Stomach (tissue), 9 donors: Measurements from ENCODE around the gene C16orf46. TPM values are rescaled to one million over a fixed set of nuclear protein-coding genes. Genes with fewer than 3 reads are reported as not detected.
"Not testable (repeated sequence)": the region's sequence is repeated elsewhere in the genome, so short reads cannot be mapped to it uniquely, and the experiment has no call there.

Experiments
- DNase-seq, 2 donors: peaks; one replicate each; pipeline versions ENCODE4 v3.0.0 to v3.0.0-alpha.2; 2013 to 2019
- H3K27ac ChIP-seq, 5 donors: fragments of 200-600 bp in 4 of 5; sonication (generic) in 4 of 5; one replicate each; pipeline ENCODE4 v1.5.1; 2013 to 2019; ENCODE audit warnings: mild to moderate bottlenecking in 1 of 5, moderate library complexity in 1 of 5
- H3K27me3 ChIP-seq, 3 donors: fragments of 200-600 bp; sonication (generic); one replicate each; pipeline ENCODE4 v1.5.1; 2017 to 2019; ENCODE audit warnings: mixed run types in 1 of 3
- H3K36me3 ChIP-seq, 4 donors: fragments of 200-600 bp; sonication (generic); 1 replicate in 3 of 4; 2 replicates in 1 of 4; pipeline ENCODE4 v1.5.1; 2016 to 2019
- H3K4me1 ChIP-seq, 4 donors: fragments of 200-600 bp; sonication (generic); one replicate each; pipeline ENCODE4 v1.5.1; 2016 to 2019
- H3K4me3 ChIP-seq, 4 donors: fragments of 200-600 bp; sonication (generic) in 3 of 4; one replicate each; pipeline ENCODE4 v1.5.1; 2016 to 2019; ENCODE audit warnings: mild to moderate bottlenecking in 1 of 4
- H3K9me3 ChIP-seq, 4 donors: fragments of 200-600 bp; sonication (generic); one replicate each; pipeline ENCODE4 v1.5.1; 2016 to 2019
- CTCF ChIP-seq, 7 experiments: fragments of 450-650 bp in 4 of 7; fragments of 200-600 bp in 3 of 7; sonication (generic) in 3 of 7; IDR thresholded peaks; one replicate each; pipeline ENCODE4 v1.5.1; 2016 to 2019; ENCODE audit warnings: antibody characterized with exemption in 7 of 7, control low read depth in 2 of 7, mild to moderate bottlenecking in 1 of 7
- EP300 ChIP-seq: sonication (generic); formaldehyde crosslinking; IDR thresholded peaks from one replicate; pipeline ENCODE4 v1.6.1; 2017; ENCODE audit warnings: antibody characterized with exemption
- POLR2A ChIP-seq, 4 donors: fragments of 450-650 bp; IDR thresholded peaks; one replicate each; pipeline ENCODE4 v1.6.1; 2016; ENCODE audit warnings: antibody characterized with exemption in 4 of 4, control low read depth in 2 of 4, mild to moderate bottlenecking in 1 of 4, moderate library complexity in 1 of 4
- POLR2AphosphoS5 ChIP-seq, 3 donors: sonication (generic); formaldehyde crosslinking; IDR thresholded peaks; one replicate each; pipeline ENCODE4 v1.6.1; 2016; ENCODE audit warnings: antibody characterized with exemption in 3 of 3
- WGBS, 5 donors: extraction: QIAGEN DNeasy Blood & Tissue Kit in 3 of 5; methylation state at CpG; one replicate each; pipeline versions ENCODE4 v1.1.5 to v1.1.7; 2013 to 2018; 5-methylcytosine and 5-hydroxymethylcytosine counted together
- intact Hi-C: fragments of 100-400 bp; cut with DNase I; formaldehyde crosslinking; loops from one replicate; pipeline ENCODE4 v1.15.1; 2023; ENCODE audit warnings: low total_unique reads
- polyA plus RNA-seq, 3 donors: library from polyadenylated mRNA; stranded (reverse); fragments of 200-250 nt; gene quantifications; one replicate each; pipeline ENCODE4 v1.2.3, GENCODE V29; 2013
- total RNA-seq, 5 donors: library from RNA; depleted of rRNA; stranded (reverse); fragments of >200 nt; gene quantifications; one replicate each; pipeline versions ENCODE4 v1.1.0 to v1.2.3, GENCODE V29; 2014 to 2016
- donor health status: healthy with polysubstance abuse.
- donor health status: Bipolar disorder and iron deficiency.
- donor health status: healthy.

The C16orf46 gene
- total and polyA plus RNA-seq, 8 donors = 0.44 to 1.1 (median 0.62) TPM; not detected in 4

- H3K4me3 ChIP-seq = no peak overlapping the region
- H3K27me3 ChIP-seq = peaks cover 0 to 11% (median 0%) of the 10 kb centered on the region in 3 donors
- no peak overlapping the region for H3K27ac ChIP-seq
- H3K4me1 ChIP-seq = no peaks in the 10 kb centered on the region
- intact Hi-C loops = no loop called here
- no peaks in the 10 kb centered on the region for H3K36me3 ChIP-seq
- no peak for DNase-seq
- H3K9me3 ChIP-seq = no peaks in the 10 kb centered on the region
- TF ChIP-seq POLR2AphosphoS5 (IDR thresholded peaks at IDR 0.05) = no peak
- TF ChIP-seq POLR2A (IDR thresholded peaks at IDR 0.05) = no peak
- 55 to 74% (median 64%) methylated on average over 11 of the region's 11 CpGs for WGBS, 5 donors
Measured at GRCh38 chr16:81117436-81117835, 40.4 kb upstream of the C16orf46 start.

GRCh38 chr16:81116285-81116684, 39.2 kb upstream of the C16orf46 start:
- TF ChIP-seq EP300 = no peak
- TF ChIP-seq CTCF (IDR thresholded peaks at IDR 0.05) = no peak
- TF ChIP-seq POLR2AphosphoS5 (IDR thresholded peaks at IDR 0.05) = no peak
- TF ChIP-seq POLR2A (IDR thresholded peaks at IDR 0.05) = no peak
- WGBS, 5 donors = 81 to 90% (median 86%) methylated on average over 8 to 9 of the region's 9 CpGs
- Histone ChIP-seq H3K27ac (no peak overlapping the region), H3K4me1 (no peaks in the 10 kb centered on the region), H3K27me3 (peaks cover 0 to 11% (median 0%) of the 10 kb centered on the region in 3 donors), H3K4me3 (no peak overlapping the region), H3K36me3 (no peaks in the 10 kb centered on the region), H3K9me3 (no peaks in the 10 kb centered on the region)
- intact Hi-C loops = no loop called here
- no peak for DNase-seq

- Histone ChIP-seq H3K36me3 (no peaks in the 10 kb centered on the region), H3K27ac (no peak overlapping the region), H3K27me3 (peaks cover 0 to 10% (median 0%) of the 10 kb centered on the region in 3 donors), H3K4me3 (no peak overlapping the region), H3K4me1 (no peaks in the 10 kb centered on the region), H3K9me3 (no peaks in the 10 kb centered on the region)
- 92 to 98% (median 93%) methylated on average over 4 of the region's 4 CpGs for WGBS, 5 donors
- intact Hi-C loops = no loop called here
- TF ChIP-seq CTCF (IDR thresholded peaks at IDR 0.05) = no peak
- TF ChIP-seq POLR2A (IDR thresholded peaks at IDR 0.05) = no peak
- TF ChIP-seq POLR2AphosphoS5 (IDR thresholded peaks at IDR 0.05) = no peak
- TF ChIP-seq EP300 = no peak
- DNase-seq = no peak
Measured at GRCh38 chr16:81112453-81112852, 35.4 kb upstream of the C16orf46 start.

GRCh38 chr16:81109274-81109673, 32.2 kb upstream of the C16orf46 start:
- 83 to 92% (median 88%) methylated on average over 6 of the region's 6 CpGs for WGBS, 5 donors
- H3K27ac ChIP-seq, DNase-seq, H3K9me3 ChIP-seq, H3K4me1 ChIP-seq, H3K36me3 ChIP-seq, H3K27me3 ChIP-seq, intact Hi-C loops, H3K4me3 ChIP-seq: not testable (repeated sequence)

- no peaks in the 10 kb centered on the region for H3K27me3 ChIP-seq
- 71 to 84% (median 76%) methylated on average over 11 of the region's 11 CpGs for WGBS, 5 donors
- no peak for DNase-seq
- no peaks in the 10 kb centered on the region for H3K36me3 ChIP-seq
- intact Hi-C loops = no loop called here
- no peaks in the 10 kb centered on the region for H3K4me1 ChIP-seq
- TF ChIP-seq EP300 (no peak), POLR2AphosphoS5 (IDR thresholded peaks at IDR 0.05) (no peak), POLR2A (IDR thresholded peaks at IDR 0.05) (no peak), CTCF (IDR thresholded peaks at IDR 0.05) (no peak)
- no peak overlapping the region for H3K4me3 ChIP-seq
- H3K27ac ChIP-seq = no peak overlapping the region
- H3K9me3 ChIP-seq = no peaks in the 10 kb centered on the region
Measured at GRCh38 chr16:81107511-81107910, 30.5 kb upstream of the C16orf46 start.
